ENCODE measurements around the gene METTL8. TPM values are rescaled to one million over a fixed set of nuclear protein-coding genes. Genes with fewer than 3 reads are reported as not detected.
"Not testable (repeated sequence)": the region's sequence is repeated elsewhere in the genome, so short reads cannot be mapped to it uniquely, and the experiment has no call there.

The METTL8 gene
- total and polyA plus RNA-seq, 2 experiments from 2014 or later, result 16.8 to 30.5 TPM

- no peak for TF ChIP-seq EZH2phosphoT487 (IDR thresholded peaks at IDR 0.05; ENCODE audit: low read depth, severe bottlenecking, unreplicated experiment)
- TF ChIP-seq CTCF (IDR thresholded peaks at IDR 0.05; ENCODE audit: poor library complexity), result no peak
- TF ChIP-seq EZH2 (IDR thresholded peaks at IDR 0.05; ENCODE audit: borderline replicate concordance), result no peak
- Histone ChIP-seq H3K9me3 (ENCODE audit: low read depth) (no peaks in the 10 kb centered on the region), H3K4me1 (ENCODE audit: insufficient read depth) (peaks cover 13% of the 10 kb centered on the region), H3K79me2 (peaks cover 74% of the 10 kb centered on the region), H3K27me3 (no peaks in the 10 kb centered on the region), H3K4me2 (peak overlapping the region; percentile 75), H3K4me3 (no peak overlapping the region), H3K27ac (peak overlapping the region; percentile 69), H3K36me3 (replicated peaks; ENCODE audit: insufficient read depth, low read depth) (no peaks in the 10 kb centered on the region), H2AFZ (peak overlapping the region; percentile 37), H4K20me1 (ENCODE audit: insufficient read depth, poor library complexity, severe bottlenecking) (no peaks in the 10 kb centered on the region), H3K9me2 (replicated peaks; ENCODE audit: insufficient read depth) (no peaks in the 10 kb centered on the region)
- no peak for DNase-seq (ENCODE audit: low spot score)
- 65% methylated on average over 4 of the region's 4 CpGs for WGBS (ENCODE audit: low lambda C conversion rate, missing lambda C conversion rate)
Measured at GRCh38 chr2:171432206-171432968, 1.4 kb downstream of the METTL8 start.

- no peaks in the 10 kb centered on the region for H3K9me2 ChIP-seq (replicated peaks; ENCODE audit: insufficient read depth)
- 96% methylated on average over 9 of the region's 9 CpGs for WGBS (ENCODE audit: low lambda C conversion rate, missing lambda C conversion rate)
- no peak overlapping the region for H2AFZ ChIP-seq
- no peak overlapping the region for H3K4me3 ChIP-seq
- peak overlapping the region; percentile 69 for H3K27ac ChIP-seq
- peak overlapping the region; percentile 75 for H3K4me2 ChIP-seq
- no peaks in the 10 kb centered on the region for H3K27me3 ChIP-seq
- H4K20me1 ChIP-seq (ENCODE audit: insufficient read depth, poor library complexity, severe bottlenecking), result no peaks in the 10 kb centered on the region
- peaks cover 13% of the 10 kb centered on the region for H3K4me1 ChIP-seq (ENCODE audit: insufficient read depth)
- H3K9me3 ChIP-seq (ENCODE audit: low read depth), result no peaks in the 10 kb centered on the region
- TF ChIP-seq EZH2 (IDR thresholded peaks at IDR 0.05; ENCODE audit: borderline replicate concordance), result no peak
- TF ChIP-seq CTCF (IDR thresholded peaks at IDR 0.05; ENCODE audit: poor library complexity), result no peak
- TF ChIP-seq EZH2phosphoT487 (IDR thresholded peaks at IDR 0.05; ENCODE audit: low read depth, severe bottlenecking, unreplicated experiment), result no peak
- H3K79me2 ChIP-seq, result peaks cover 76% of the 10 kb centered on the region
- no peak for DNase-seq (ENCODE audit: low spot score)
- H3K36me3 ChIP-seq (replicated peaks; ENCODE audit: insufficient read depth, low read depth), result no peaks in the 10 kb centered on the region
Measured at GRCh38 chr2:171431677-171432167, 2.1 kb downstream of the METTL8 start.

- Histone ChIP-seq H4K20me1 (ENCODE audit: insufficient read depth, poor library complexity, severe bottlenecking) (no peaks in the 10 kb centered on the region), H2AFZ (no peak overlapping the region), H3K4me2 (no peak overlapping the region), H3K79me2 (peaks cover 76% of the 10 kb centered on the region), H3K4me3 (no peak overlapping the region), H3K4me1 (ENCODE audit: insufficient read depth) (peaks cover 13% of the 10 kb centered on the region), H3K36me3 (replicated peaks; ENCODE audit: insufficient read depth, low read depth) (no peaks in the 10 kb centered on the region), H3K9me2 (replicated peaks; ENCODE audit: insufficient read depth) (no peaks in the 10 kb centered on the region), H3K27ac (peak overlapping the region; percentile 69), H3K27me3 (no peaks in the 10 kb centered on the region), H3K9me3 (ENCODE audit: low read depth) (no peaks in the 10 kb centered on the region)
- 83% methylated on average over 7 of the region's 7 CpGs for WGBS (ENCODE audit: low lambda C conversion rate, missing lambda C conversion rate)
- DNase-seq (ENCODE audit: low spot score), result no peak
- TF ChIP-seq EZH2 (IDR thresholded peaks at IDR 0.05; ENCODE audit: borderline replicate concordance) (no peak), CTCF (IDR thresholded peaks at IDR 0.05; ENCODE audit: poor library complexity) (no peak), EZH2phosphoT487 (IDR thresholded peaks at IDR 0.05; ENCODE audit: low read depth, severe bottlenecking, unreplicated experiment) (no peak)
Measured at GRCh38 chr2:171430516-171431410, 3.0 kb downstream of the METTL8 start.

GRCh38 chr2:171422710-171423495, 10.9 kb downstream of the METTL8 start:
- not testable (repeated sequence) for H3K9me3 ChIP-seq (ENCODE audit: low read depth); H3K4me1 ChIP-seq (ENCODE audit: insufficient read depth); H4K20me1 ChIP-seq (ENCODE audit: insufficient read depth, poor library complexity, severe bottlenecking); H2AFZ ChIP-seq; DNase-seq (ENCODE audit: low spot score); H3K9me2 ChIP-seq (replicated peaks; ENCODE audit: insufficient read depth); H3K27ac ChIP-seq; H3K27me3 ChIP-seq; H3K4me2 ChIP-seq; H3K36me3 ChIP-seq (replicated peaks; ENCODE audit: insufficient read depth, low read depth); H3K4me3 ChIP-seq
- WGBS (ENCODE audit: low lambda C conversion rate, missing lambda C conversion rate), result 94% methylated on average over 2 of the region's 2 CpGs
- H3K79me2 ChIP-seq, result peaks cover 57% of the 10 kb centered on the region
